Measurements from ENCODE around the gene LRRC18.

LRRC18 gene

GRCh38 chr10:48878091-48878490 lies 61.5 kb downstream of the LRRC18 start:
- DNase-seq = no peak

GRCh38 chr10:48872234-48872633 lies 67.4 kb downstream of the LRRC18 start:
- no peak for DNase-seq
